Measurements from ENCODE around the gene RAB25. TPM values are rescaled to one million over a fixed set of nuclear protein-coding genes. Genes with fewer than 3 reads are reported as not detected.

The RAB25 gene
- total and polyA plus RNA-seq, 2 of the 13 experiments (the other 11 are each of a cell fraction or from before 2014, with no cell fraction given), result 0.20 to 0.22 TPM

DNA sequence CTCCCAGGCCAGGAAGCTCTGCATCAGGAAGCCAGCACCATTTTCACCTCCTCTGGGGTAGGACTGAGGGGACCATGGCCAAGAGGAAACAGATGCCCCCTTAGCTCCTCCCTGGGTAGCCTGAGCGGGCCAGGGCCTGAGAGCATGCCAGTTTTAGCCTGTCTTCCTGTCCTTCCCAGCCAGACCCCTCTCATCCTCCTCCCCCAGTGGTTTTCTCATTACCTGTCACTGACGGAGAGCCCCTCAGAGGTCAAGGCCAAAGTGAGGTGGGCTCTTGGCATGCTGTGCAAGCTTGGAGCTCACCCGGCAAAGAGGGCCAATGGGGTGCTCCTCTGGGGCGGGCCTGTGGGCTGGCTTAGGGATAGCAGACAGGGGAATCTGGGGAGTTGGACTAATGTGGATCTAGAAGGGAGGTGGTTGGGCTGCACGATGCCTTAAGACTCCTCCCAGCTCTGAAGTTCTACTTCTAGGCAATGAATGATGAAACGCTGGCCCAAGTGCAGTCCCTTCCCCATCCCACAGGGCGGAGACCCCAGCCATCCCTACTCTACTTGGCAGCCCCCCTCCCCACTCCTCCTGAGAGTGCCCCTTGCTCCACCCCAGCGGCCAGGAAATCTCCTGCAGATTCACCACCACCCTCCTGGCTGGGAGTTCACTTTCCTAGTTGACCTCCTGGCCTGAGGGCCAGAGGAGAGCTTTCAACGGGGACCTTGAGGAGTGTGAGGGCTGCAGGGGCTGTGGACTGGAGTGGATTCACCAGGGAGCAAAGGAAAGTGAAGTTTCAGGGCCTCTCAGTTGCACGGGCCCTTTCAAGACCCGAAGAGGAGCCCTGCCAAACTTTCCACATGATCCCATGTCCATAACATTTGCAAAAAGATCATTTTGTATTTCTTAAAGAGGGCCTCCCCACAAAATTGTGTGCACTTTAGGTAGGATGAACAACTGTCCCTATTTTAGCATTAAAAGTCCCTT, 44.2 kb downstream of the RAB25 start:
- peak overlapping the region; percentile 93 for H3K4me2 ChIP-seq (ENCODE audit: low read depth, low read length)
- no peaks in the 10 kb centered on the region for H4K20me1 ChIP-seq (ENCODE audit: insufficient read depth, low read length)
- ATAC-seq (peak; percentile 40), FAIRE-seq (peak; percentile 40), DNase-seq (ENCODE audit: low spot score) (peak; percentile 45)
- H3K4me1 ChIP-seq (ENCODE audit: insufficient read depth, low read length), result peaks cover 87% of the 10 kb centered on the region
- H3K9me3 ChIP-seq (ENCODE audit: low read length), result no peaks in the 10 kb centered on the region
- peak overlapping the region; percentile 69 for H3K27ac ChIP-seq (ENCODE audit: extremely low read length, insufficient read depth, low read length)
- intact Hi-C loops (cut with micrococcal nuclease; ENCODE audit: unreplicated experiment) (loop anchor here (2.0 kb wide), 1 partner anchor 18 kb away; no protein-coding TSS in a partner anchor), in situ Hi-C loops (cut with HindIII; ENCODE audit: extremely low pct_ligation_motif_present, low pct_unique_long_range_greater_than_20kb) (no loop called here)
- 17% methylated on average over 7 of the region's 11 CpGs for WGBS (ENCODE audit: low lambda C conversion rate)
- BruUV-seq (replicated peaks), result no TSS peak
- peak overlapping the region; percentile 79 for H3K9ac ChIP-seq (ENCODE audit: insufficient read depth, low read depth, low read length)
- CTCF ChIA-PET (ENCODE audit: low intra/inter-chr PET ratio, low total read pairs), result no interaction called here
- no peaks in the 10 kb centered on the region for H3K79me2 ChIP-seq (ENCODE audit: insufficient read depth, low read length)
- POLR2A ChIA-PET, result interaction anchor here (0.6 to 6.9 kb wide), 10 partner anchors 8 to 801 kb away, joined by 3 to 84 read pairs (median 5); partner anchors contain the start of genes LMNA and PMF1
- no peaks in the 10 kb centered on the region for H3K36me3 ChIP-seq (replicated peaks in 1 of 2; ENCODE audit: control insufficient read depth in 1 of 2, insufficient read depth in 2 of 2, low read length in 2 of 2)
- no peak overlapping the region for H2AFZ ChIP-seq (ENCODE audit: low read length)
- peak overlapping the region; percentile 45 to 74 (median 46) for H3K4me3 ChIP-seq (replicated peaks in 1 of 3; ENCODE audit: insufficient read depth in 1 of 3, low read depth in 2 of 3, low read length in 3 of 3)
- H3K27me3 ChIP-seq (ENCODE audit: control insufficient read depth in 1 of 2, insufficient read depth in 2 of 2, low read length in 2 of 2), result 0 out of 5 replicates have a peak, but pooled peaks cover 0 to 8% of the 10 kb centered on the region in 2 experiments
- TF ChIP-seq SP4 (CRISPR knock-in tag; IDR thresholded peaks at IDR 0.05), result no peak
- TF ChIP-seq, protein P1, sequence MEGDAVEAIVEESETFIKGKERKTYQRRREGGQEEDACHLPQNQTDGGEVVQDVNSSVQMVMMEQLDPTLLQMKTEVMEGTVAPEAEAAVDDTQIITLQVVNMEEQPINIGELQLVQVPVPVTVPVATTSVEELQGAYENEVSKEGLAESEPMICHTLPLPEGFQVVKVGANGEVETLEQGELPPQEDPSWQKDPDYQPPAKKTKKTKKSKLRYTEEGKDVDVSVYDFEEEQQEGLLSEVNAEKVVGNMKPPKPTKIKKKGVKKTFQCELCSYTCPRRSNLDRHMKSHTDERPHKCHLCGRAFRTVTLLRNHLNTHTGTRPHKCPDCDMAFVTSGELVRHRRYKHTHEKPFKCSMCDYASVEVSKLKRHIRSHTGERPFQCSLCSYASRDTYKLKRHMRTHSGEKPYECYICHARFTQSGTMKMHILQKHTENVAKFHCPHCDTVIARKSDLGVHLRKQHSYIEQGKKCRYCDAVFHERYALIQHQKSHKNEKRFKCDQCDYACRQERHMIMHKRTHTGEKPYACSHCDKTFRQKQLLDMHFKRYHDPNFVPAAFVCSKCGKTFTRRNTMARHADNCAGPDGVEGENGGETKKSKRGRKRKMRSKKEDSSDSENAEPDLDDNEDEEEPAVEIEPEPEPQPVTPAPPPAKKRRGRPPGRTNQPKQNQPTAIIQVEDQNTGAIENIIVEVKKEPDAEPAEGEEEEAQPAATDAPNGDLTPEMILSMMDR (CRISPR knock-in tag; IDR thresholded peaks at IDR 0.05), result no peak
- peak; percentile 16 for TF ChIP-seq XRCC5 (optimal IDR thresholded peaks at IDR 0.05; ENCODE audit: low read length)
- TF ChIP-seq YY1 (IDR thresholded peaks at IDR 0.05; ENCODE audit: insufficient read depth, insufficient replicate concordance, low read depth, low read length), result peak; percentile 7
- TF ChIP-seq ZBTB7B (CRISPR knock-in tag; IDR thresholded peaks at IDR 0.05), result peak; percentile 68; the same call in 1 of the 2 replicates
- no peak for TF ChIP-seq U2AF1 (optimal IDR thresholded peaks at IDR 0.05; ENCODE audit: low read depth, low read length)
- TF ChIP-seq SMARCE1 (IDR thresholded peaks at IDR 0.05; ENCODE audit: borderline replicate concordance), result no peak
- 0 out of 2 replicates have a peak, but pooled peaks have one; percentile 20 for TF ChIP-seq ZNF121 (CRISPR knock-in tag; IDR thresholded peaks at IDR 0.05)
- no peak for TF ChIP-seq ZNF776 (CRISPR knock-in tag; IDR thresholded peaks at IDR 0.05)
- no peak for TF ChIP-seq KLF16 (CRISPR knock-in tag; IDR thresholded peaks at IDR 0.05)
- no peak for TF ChIP-seq ZNF3 (CRISPR knock-in tag; IDR thresholded peaks at IDR 0.05)
- TF ChIP-seq IKZF1 (IDR thresholded peaks at IDR 0.05), result no peak
- TF ChIP-seq BRCA1 (CRISPR knock-in tag; IDR thresholded peaks at IDR 0.05), result no peak
- TF ChIP-seq RARA (CRISPR knock-in tag; IDR thresholded peaks at IDR 0.05), result peak; percentile 61
- TF ChIP-seq EED (CRISPR knock-in tag; IDR thresholded peaks at IDR 0.05), result no peak
- TF ChIP-seq, protein P2, sequence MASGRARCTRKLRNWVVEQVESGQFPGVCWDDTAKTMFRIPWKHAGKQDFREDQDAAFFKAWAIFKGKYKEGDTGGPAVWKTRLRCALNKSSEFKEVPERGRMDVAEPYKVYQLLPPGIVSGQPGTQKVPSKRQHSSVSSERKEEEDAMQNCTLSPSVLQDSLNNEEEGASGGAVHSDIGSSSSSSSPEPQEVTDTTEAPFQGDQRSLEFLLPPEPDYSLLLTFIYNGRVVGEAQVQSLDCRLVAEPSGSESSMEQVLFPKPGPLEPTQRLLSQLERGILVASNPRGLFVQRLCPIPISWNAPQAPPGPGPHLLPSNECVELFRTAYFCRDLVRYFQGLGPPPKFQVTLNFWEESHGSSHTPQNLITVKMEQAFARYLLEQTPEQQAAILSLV (CRISPR knock-in tag; IDR thresholded peaks at IDR 0.05; ENCODE audit: borderline replicate concordance), result no peak
- TF ChIP-seq, protein P3, sequence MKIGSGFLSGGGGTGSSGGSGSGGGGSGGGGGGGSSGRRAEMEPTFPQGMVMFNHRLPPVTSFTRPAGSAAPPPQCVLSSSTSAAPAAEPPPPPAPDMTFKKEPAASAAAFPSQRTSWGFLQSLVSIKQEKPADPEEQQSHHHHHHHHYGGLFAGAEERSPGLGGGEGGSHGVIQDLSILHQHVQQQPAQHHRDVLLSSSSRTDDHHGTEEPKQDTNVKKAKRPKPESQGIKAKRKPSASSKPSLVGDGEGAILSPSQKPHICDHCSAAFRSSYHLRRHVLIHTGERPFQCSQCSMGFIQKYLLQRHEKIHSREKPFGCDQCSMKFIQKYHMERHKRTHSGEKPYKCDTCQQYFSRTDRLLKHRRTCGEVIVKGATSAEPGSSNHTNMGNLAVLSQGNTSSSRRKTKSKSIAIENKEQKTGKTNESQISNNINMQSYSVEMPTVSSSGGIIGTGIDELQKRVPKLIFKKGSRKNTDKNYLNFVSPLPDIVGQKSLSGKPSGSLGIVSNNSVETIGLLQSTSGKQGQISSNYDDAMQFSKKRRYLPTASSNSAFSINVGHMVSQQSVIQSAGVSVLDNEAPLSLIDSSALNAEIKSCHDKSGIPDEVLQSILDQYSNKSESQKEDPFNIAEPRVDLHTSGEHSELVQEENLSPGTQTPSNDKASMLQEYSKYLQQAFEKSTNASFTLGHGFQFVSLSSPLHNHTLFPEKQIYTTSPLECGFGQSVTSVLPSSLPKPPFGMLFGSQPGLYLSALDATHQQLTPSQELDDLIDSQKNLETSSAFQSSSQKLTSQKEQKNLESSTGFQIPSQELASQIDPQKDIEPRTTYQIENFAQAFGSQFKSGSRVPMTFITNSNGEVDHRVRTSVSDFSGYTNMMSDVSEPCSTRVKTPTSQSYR (CRISPR knock-in tag; IDR thresholded peaks at IDR 0.05; ENCODE audit: borderline replicate concordance), result peak; percentile 14; the same call in 1 of the 2 replicates
- no peak for TF ChIP-seq LCORL (IDR thresholded peaks at IDR 0.05)
- 0 out of 2 replicates have a peak, but pooled peaks have one; percentile 27 for TF ChIP-seq LCORL (CRISPR knock-in tag; IDR thresholded peaks at IDR 0.05)
